A549 (cell line): ENCODE measurements around the gene DAGLA. TPM values are rescaled to one million over a fixed set of nuclear protein-coding genes. Genes with fewer than 3 reads are reported as not detected.

ENCODE experiments used
- ATAC-seq, 2 experiments: fragments of 200-7000 bp in 1 of 2; fragments of >200 bp in 1 of 2; cut with Nextera tagmentation in 1 of 2; cut with Tn5 transposase in 1 of 2; 3 replicates each; pipeline versions ENCODE4 v1.8.0 to v1.9.1; 2018 to 2020; ENCODE audit warnings: mild to moderate bottlenecking in 1 of 2, moderate library complexity in 1 of 2
- CTCF ChIA-PET: fragments of 300-600 bp; sonication (Branson Sonifier 250); formaldehyde crosslinking; extraction: SDS; loops from one replicate; lab custom pipeline; 2021; ENCODE audit warnings: antibody characterized with exemption, inconsistent platforms; lab: Yijun Ruan, JAX
- POLR2A ChIA-PET: fragments of 350-600 bp; formaldehyde crosslinking; extraction: SDS; loops from one replicate; lab custom pipeline; 2021; ENCODE audit warnings: antibody characterized with exemption, inconsistent platforms; lab: Yijun Ruan, JAX
- DNase-seq, 2 experiments: peaks; one replicate each; pipeline versions ENCODE4 v3.0.0 to v3.0.0-alpha.2; 2011 to 2016; ENCODE audit warnings: low read depth in 1 of 2, low spot score in 1 of 2
- FAIRE-seq: peaks from 2 replicates; lab custom pipeline; 2011; peaks lifted over from hg19 to GRCh38; lab: Jason Lieb, UNC
- H3K27ac ChIP-seq, 2 experiments: fragments of >200 bp; sonication (Bioruptor Twin); formaldehyde crosslinking; 3 replicates each; pipeline ENCODE4 v1.5.1; 2016 to 2017
- H3K4me1 ChIP-seq: fragments of >200 bp; sonication (Bioruptor Twin); formaldehyde crosslinking; 3 replicates; pipeline ENCODE4 v1.6.1; 2016
- H3K4me2 ChIP-seq: fragments of >200 bp; sonication (Bioruptor Twin); formaldehyde crosslinking; 3 replicates; pipeline ENCODE4 v1.6.1; 2016
- H3K4me3 ChIP-seq: fragments of >200 bp; sonication (Bioruptor Twin); formaldehyde crosslinking; 3 replicates; pipeline ENCODE4 v1.5.1; 2016
- H3K9me3 ChIP-seq: fragments of >200 bp; sonication (Bioruptor Twin); formaldehyde crosslinking; 3 replicates; pipeline ENCODE4 v1.6.1; 2016
- CBX2 ChIP-seq: fragments of 200-600 bp; sonication (generic); IDR thresholded peaks from 2 replicates; pipeline ENCODE4 v1.6.1; 2016; ENCODE audit warnings: low read depth, mild to moderate bottlenecking, borderline replicate concordance
- CHD2 ChIP-seq: fragments of 150-350 bp; IDR thresholded peaks from 2 replicates; pipeline ENCODE4 v1.6.1; 2014; ENCODE audit warnings: low read length; ENCODE audit not compliant: partially characterized antibody
- EP300 ChIP-seq, 2 experiments: fragments of >200 bp; sonication (Bioruptor Twin); formaldehyde crosslinking; IDR thresholded peaks; 2 replicates in 1 of 2; 3 replicates in 1 of 2; pipeline ENCODE4 v1.6.1; 2016 to 2017
- FOSL2 ChIP-seq, 2 experiments: fragments of 450-650 bp in 1 of 2; fragments of >200 bp in 1 of 2; sonication (Bioruptor Twin) in 1 of 2; formaldehyde crosslinking; IDR thresholded peaks; 2 replicates each; pipeline versions ENCODE4 v1.5.0 to v1.6.1; 2016 to 2020; ENCODE audit warnings: mild to moderate bottlenecking in 1 of 2, moderate library complexity in 1 of 2
- FOXS1 ChIP-seq: fragments of 250-450 bp; sonication (Bioruptor Pico); IDR thresholded peaks from 2 replicates; pipeline ENCODE4 v1.5.0; 2020; ENCODE audit warnings: mild to moderate bottlenecking, moderate library complexity
- HOXB13 ChIP-seq: fragments of 250-450 bp; sonication (Bioruptor Pico); IDR thresholded peaks from 2 replicates; pipeline ENCODE4 v1.5.0; 2020; ENCODE audit warnings: low read depth, mild to moderate bottlenecking, moderate library complexity
- HOXB5 ChIP-seq: fragments of 250-450 bp; sonication (Bioruptor Pico); IDR thresholded peaks from 2 replicates; pipeline ENCODE4 v1.5.0; 2020; ENCODE audit warnings: mild to moderate bottlenecking, moderate library complexity
- MAZ ChIP-seq: fragments of 150-350 bp; IDR thresholded peaks from 2 replicates; pipeline ENCODE4 v1.6.1; 2014; ENCODE audit warnings: antibody characterized with exemption, low read depth, low read length, borderline replicate concordance
- NFE2L2 ChIP-seq: fragments of 150-350 bp; conservative IDR thresholded peaks from 2 replicates; pipeline ENCODE4 v1.6.1; 2014; ENCODE audit warnings: low read length
- NR3C1 ChIP-seq: fragments of >200 bp; sonication (Bioruptor Twin); formaldehyde crosslinking; IDR thresholded peaks from 3 replicates; pipeline ENCODE4 v1.6.1; 2017
- PHF8 ChIP-seq: fragments of 200-600 bp; sonication (generic); IDR thresholded peaks from 2 replicates; pipeline ENCODE4 v1.6.1; 2016; ENCODE audit warnings: low read depth, mild to moderate bottlenecking, antibody characterized with exemption, moderate library complexity, borderline replicate concordance
- POLR2AphosphoS2 ChIP-seq: conservative IDR thresholded peaks from 2 replicates; pipeline ENCODE4 v1.6.1; 2012; ENCODE audit warnings: low read length, improper control_type of control experiment, inconsistent platforms
- RARB ChIP-seq: fragments of 250-450 bp; sonication (Bioruptor Pico); IDR thresholded peaks from 2 replicates; pipeline ENCODE4 v1.8.0; 2021; ENCODE audit warnings: mild to moderate bottlenecking, moderate library complexity
- RFX5 ChIP-seq: fragments of 450-650 bp; IDR thresholded peaks from 2 replicates; pipeline ENCODE4 v1.7.1; 2014; ENCODE audit warnings: antibody characterized with exemption, mild to moderate bottlenecking, moderate library complexity
- RNF2 ChIP-seq: fragments of 200-600 bp; sonication (generic); IDR thresholded peaks from 2 replicates; pipeline ENCODE4 v1.6.1; 2016; ENCODE audit warnings: low read depth, mild to moderate bottlenecking, antibody characterized with exemption, moderate library complexity, borderline replicate concordance
- ZFP36 ChIP-seq: fragments of 450-650 bp; IDR thresholded peaks from 2 replicates; pipeline ENCODE4 v1.6.1; 2014; ENCODE audit warnings: borderline replicate concordance; ENCODE audit not compliant: partially characterized antibody
- ZSCAN20 ChIP-seq: fragments of 250-450 bp; sonication (Bioruptor Pico); IDR thresholded peaks from 2 replicates; pipeline ENCODE4 v1.8.0; 2022; ENCODE audit warnings: mild to moderate bottlenecking, moderate library complexity
- WGBS: methylation state at CpG from one replicate; pipeline ENCODE4 v1.1.6; 2017; ENCODE audit errors: missing lambda C conversion rate; 5-methylcytosine and 5-hydroxymethylcytosine counted together
- polyA plus RNA-seq, 4 experiments: library from polyadenylated mRNA; depleted of rRNA in 3 of 4; stranded (reverse); fragments of >200 nt; fragmentation: RNase III in 1 of 4; extraction: RNeasy Plus Mini Kit Qiagen cat#74134 plus additional on column Dnase treatment in 1 of 4; gene quantifications; 2 replicates in 3 of 4; 3 replicates in 1 of 4; pipeline ENCODE4 v1.2.3, GENCODE V29; 2011 to 2017
- TF ChIP-seq, protein P1 (sequence below): fragments of 200-600 bp; sonication (generic); IDR thresholded peaks from 2 replicates; pipeline ENCODE4 v1.6.1; 2016; ENCODE audit warnings: antibody characterized with exemption, mild to moderate bottlenecking, moderate library complexity
- TF ChIP-seq, protein P2 (sequence below): IDR thresholded peaks from 2 replicates; pipeline ENCODE4 v1.6.1; 2012
- TF ChIP-seq, protein P3 (sequence below): IDR thresholded peaks from 2 replicates; pipeline ENCODE4 v1.6.1; 2012

The DAGLA gene
- polyA plus RNA-seq, 2 of the 4 experiments (the other 2 are of a cell fraction) = 0.93 to 2.5 TPM

DNA sequence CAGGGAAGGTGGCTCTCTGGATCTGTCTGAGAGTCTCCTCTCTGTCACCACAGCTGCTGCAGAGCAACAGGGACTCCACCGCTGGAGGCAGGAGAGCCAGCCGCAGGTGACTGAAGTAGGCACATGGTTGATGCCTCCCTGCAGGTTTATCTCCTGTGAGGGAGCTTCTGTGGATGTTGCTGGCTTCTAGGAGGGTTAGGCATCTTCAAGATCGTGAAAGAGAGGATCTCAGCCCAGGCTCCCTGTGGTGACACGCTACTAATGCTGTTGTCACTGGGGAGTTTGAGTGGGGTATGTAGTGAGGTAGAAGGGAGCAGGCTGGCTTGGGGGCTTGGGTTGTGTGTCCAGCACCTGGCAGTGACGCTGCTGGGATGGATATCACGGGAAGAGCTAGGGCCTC lies 34.1 kb downstream of the DAGLA start:
- DNase-seq (no peak), ATAC-seq (no peak), FAIRE-seq (no peak)
- no peaks in the 10 kb centered on the region for H3K9me3 ChIP-seq
- H3K4me1 ChIP-seq = peaks cover 21% of the 10 kb centered on the region
- CTCF ChIA-PET = interaction anchor here (0.7 to 5.4 kb wide), 5 partner anchors 19 to 121 kb away, joined by 3 to 27 read pairs (median 4); no protein-coding TSS in a partner anchor
- 76% methylated on average over 4 of the region's 6 CpGs for WGBS
- POLR2A ChIA-PET = no interaction called here
- H3K4me2 ChIP-seq = no peak overlapping the region
- TF ChIP-seq RARB (CRISPR knock-in tag) = no peak
- no peak for TF ChIP-seq RNF2
- no peak for TF ChIP-seq ZFP36
- no peak for TF ChIP-seq ZSCAN20
- no peak for TF ChIP-seq HOXB13 (CRISPR knock-in tag)
- TF ChIP-seq, protein P1, sequence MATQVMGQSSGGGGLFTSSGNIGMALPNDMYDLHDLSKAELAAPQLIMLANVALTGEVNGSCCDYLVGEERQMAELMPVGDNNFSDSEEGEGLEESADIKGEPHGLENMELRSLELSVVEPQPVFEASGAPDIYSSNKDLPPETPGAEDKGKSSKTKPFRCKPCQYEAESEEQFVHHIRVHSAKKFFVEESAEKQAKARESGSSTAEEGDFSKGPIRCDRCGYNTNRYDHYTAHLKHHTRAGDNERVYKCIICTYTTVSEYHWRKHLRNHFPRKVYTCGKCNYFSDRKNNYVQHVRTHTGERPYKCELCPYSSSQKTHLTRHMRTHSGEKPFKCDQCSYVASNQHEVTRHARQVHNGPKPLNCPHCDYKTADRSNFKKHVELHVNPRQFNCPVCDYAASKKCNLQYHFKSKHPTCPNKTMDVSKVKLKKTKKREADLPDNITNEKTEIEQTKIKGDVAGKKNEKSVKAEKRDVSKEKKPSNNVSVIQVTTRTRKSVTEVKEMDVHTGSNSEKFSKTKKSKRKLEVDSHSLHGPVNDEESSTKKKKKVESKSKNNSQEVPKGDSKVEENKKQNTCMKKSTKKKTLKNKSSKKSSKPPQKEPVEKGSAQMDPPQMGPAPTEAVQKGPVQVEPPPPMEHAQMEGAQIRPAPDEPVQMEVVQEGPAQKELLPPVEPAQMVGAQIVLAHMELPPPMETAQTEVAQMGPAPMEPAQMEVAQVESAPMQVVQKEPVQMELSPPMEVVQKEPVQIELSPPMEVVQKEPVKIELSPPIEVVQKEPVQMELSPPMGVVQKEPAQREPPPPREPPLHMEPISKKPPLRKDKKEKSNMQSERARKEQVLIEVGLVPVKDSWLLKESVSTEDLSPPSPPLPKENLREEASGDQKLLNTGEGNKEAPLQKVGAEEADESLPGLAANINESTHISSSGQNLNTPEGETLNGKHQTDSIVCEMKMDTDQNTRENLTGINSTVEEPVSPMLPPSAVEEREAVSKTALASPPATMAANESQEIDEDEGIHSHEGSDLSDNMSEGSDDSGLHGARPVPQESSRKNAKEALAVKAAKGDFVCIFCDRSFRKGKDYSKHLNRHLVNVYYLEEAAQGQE = no peak
- no peak for TF ChIP-seq NR3C1
- no peak for TF ChIP-seq FOSL2 (IDR thresholded peaks at IDR 0.05)
- TF ChIP-seq FOSL2 (CRISPR knock-in tag; IDR thresholded peaks at IDR 0.05) = no peak
- TF ChIP-seq, protein P2, sequence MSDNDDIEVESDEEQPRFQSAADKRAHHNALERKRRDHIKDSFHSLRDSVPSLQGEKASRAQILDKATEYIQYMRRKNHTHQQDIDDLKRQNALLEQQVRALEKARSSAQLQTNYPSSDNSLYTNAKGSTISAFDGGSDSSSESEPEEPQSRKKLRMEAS = no peak
- TF ChIP-seq, protein P3, sequence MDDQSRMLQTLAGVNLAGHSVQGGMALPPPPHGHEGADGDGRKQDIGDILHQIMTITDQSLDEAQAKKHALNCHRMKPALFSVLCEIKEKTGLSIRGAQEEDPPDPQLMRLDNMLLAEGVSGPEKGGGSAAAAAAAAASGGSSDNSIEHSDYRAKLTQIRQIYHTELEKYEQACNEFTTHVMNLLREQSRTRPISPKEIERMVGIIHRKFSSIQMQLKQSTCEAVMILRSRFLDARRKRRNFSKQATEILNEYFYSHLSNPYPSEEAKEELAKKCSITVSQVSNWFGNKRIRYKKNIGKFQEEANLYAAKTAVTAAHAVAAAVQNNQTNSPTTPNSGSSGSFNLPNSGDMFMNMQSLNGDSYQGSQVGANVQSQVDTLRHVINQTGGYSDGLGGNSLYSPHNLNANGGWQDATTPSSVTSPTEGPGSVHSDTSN = no peak
- no peak overlapping the region for H3K27ac ChIP-seq
- no peak overlapping the region for H3K4me3 ChIP-seq

DNA sequence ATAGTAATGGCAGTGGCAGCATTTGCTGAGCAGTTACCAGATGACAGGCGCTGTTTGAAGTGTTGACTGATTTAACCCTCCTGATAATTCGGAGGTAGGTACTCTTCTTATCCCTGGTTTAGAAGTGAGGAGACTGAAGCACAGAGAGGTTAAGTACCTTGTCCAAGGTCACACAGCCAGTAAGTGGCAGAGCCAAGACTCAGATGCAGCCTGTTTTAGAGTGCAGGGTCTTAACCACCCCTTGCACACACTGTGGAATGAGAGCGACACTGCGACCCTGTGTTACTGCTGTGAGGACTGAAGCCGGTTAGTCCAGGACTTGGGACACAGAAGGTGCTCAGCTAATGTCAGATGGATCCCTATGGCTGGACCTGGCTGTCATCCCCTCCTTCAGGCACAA lies 34.7 kb downstream of the DAGLA start:
- CTCF ChIA-PET = interaction anchor here (0.7 to 5.4 kb wide), 3 partner anchors 18 to 122 kb away, joined by 3 to 27 read pairs (median 8); no protein-coding TSS in a partner anchor
- ATAC-seq (no peak), DNase-seq (no peak), FAIRE-seq (no peak)
- Histone ChIP-seq H3K9me3 (no peaks in the 10 kb centered on the region), H3K27ac (no peak overlapping the region), H3K4me1 (peaks cover 21% of the 10 kb centered on the region), H3K4me3 (no peak overlapping the region), H3K4me2 (no peak overlapping the region)
- 89% methylated on average over 5 of the region's 5 CpGs for WGBS
- no peak for TF ChIP-seq HOXB5
- TF ChIP-seq ZFP36 = peak; percentile 73
- no peak for TF ChIP-seq CHD2
- POLR2A ChIA-PET = no interaction called here

DNA sequence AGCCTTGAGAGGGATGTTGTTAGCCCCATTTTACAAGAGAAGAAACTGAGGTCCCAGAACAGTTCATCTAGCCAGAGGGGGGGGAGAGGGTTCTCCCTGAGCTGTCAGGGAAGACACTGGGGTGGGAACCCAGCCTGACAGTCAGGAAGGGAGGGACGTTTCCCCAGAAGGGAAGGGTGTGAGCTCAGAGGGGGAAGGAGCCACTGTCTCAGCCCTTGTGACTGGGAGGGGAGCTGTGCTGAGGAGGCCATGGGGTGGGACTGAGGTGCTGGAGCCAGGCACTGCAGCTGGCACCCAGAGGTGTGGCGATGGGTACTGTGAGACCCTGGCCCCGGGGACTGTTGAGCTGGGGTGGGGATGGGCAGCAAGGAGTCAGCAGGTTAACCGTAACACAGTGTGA lies 35.7 kb downstream of the DAGLA start:
- POLR2A ChIA-PET = no interaction called here
- CTCF ChIA-PET = interaction anchor here (0.7 to 5.4 kb wide), 2 partner anchors 17 to 60 kb away, joined by 3 to 27 read pairs; no protein-coding TSS in a partner anchor
- no peak overlapping the region for H3K4me2 ChIP-seq
- peak overlapping the region in 1 of 2 experiments; percentile 13; a peak in 1 of 6 replicates for H3K27ac ChIP-seq
- no peak overlapping the region for H3K4me3 ChIP-seq
- peaks cover 21% of the 10 kb centered on the region for H3K4me1 ChIP-seq
- 74% methylated on average over 4 of the region's 4 CpGs for WGBS
- FAIRE-seq = no peak
- no peak for DNase-seq
- no peaks in the 10 kb centered on the region for H3K9me3 ChIP-seq
- TF ChIP-seq MAZ (no peak), CBX2 (no peak), NFE2L2 (no peak), RFX5 (no peak), PHF8 (no peak), POLR2AphosphoS2 (no peak), EP300 (IDR thresholded peaks at IDR 0.05) (no peak), FOXS1 (CRISPR knock-in tag) (no peak), ZSCAN20 (no peak), RARB (CRISPR knock-in tag) (no peak)
- ATAC-seq = no peak
